MM.1S (cell line): Measurements from ENCODE around the gene TP73.

ENCODE experiments used
- EZH2 ChIP-seq: fragments of 300-600 bp; sonication (generic); optimal IDR thresholded peaks from 2 replicates; pipeline ENCODE3; 2017; ENCODE audit warnings: low read depth, mild to moderate bottlenecking, antibody characterized with exemption, low read length, mixed read lengths
- EZH2phosphoT487 ChIP-seq: fragments of 300-600 bp; sonication (generic); IDR thresholded peaks from 2 replicates; pipeline ENCODE4 v1.6.1; 2018; ENCODE audit warnings: antibody characterized with exemption, low read length
- TF ChIP-seq, protein P1 (sequence below): fragments of 300-600 bp; sonication (generic); IDR thresholded peaks from 2 replicates; pipeline ENCODE4 v1.5.1; 2016; ENCODE audit warnings: antibody characterized with exemption, low read length, mixed read lengths

DNA sequence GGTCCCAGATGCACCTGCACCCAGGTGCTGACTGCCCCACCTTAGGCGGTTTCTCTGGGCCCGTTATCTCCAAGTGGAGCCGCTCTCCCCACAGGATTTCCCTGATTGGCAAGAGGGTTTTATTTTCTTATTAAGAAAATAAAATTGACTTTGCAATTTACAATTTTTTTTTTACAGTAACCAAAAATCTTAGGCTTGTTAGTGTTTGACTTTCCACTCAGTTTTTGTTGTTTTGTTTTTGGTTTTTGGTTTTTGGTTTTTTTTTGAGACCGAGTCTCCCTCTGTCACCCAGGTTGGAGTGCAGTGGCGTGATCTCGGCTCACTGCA lies 95.2 kb downstream of the TP73 start:
- TF ChIP-seq, protein P1, sequence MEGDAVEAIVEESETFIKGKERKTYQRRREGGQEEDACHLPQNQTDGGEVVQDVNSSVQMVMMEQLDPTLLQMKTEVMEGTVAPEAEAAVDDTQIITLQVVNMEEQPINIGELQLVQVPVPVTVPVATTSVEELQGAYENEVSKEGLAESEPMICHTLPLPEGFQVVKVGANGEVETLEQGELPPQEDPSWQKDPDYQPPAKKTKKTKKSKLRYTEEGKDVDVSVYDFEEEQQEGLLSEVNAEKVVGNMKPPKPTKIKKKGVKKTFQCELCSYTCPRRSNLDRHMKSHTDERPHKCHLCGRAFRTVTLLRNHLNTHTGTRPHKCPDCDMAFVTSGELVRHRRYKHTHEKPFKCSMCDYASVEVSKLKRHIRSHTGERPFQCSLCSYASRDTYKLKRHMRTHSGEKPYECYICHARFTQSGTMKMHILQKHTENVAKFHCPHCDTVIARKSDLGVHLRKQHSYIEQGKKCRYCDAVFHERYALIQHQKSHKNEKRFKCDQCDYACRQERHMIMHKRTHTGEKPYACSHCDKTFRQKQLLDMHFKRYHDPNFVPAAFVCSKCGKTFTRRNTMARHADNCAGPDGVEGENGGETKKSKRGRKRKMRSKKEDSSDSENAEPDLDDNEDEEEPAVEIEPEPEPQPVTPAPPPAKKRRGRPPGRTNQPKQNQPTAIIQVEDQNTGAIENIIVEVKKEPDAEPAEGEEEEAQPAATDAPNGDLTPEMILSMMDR = no peak
- TF ChIP-seq EZH2 (no peak), EZH2phosphoT487 (no peak)
